Lower leg skin (tissue), 3 donors: ENCODE data around the gene SAMD10.

Experiments used
- POLR2A ChIP-seq, 2 donors: fragments of 450-650 bp; IDR thresholded peaks; one replicate each; pipeline ENCODE4 v1.6.1; 2016 to 2017; ENCODE audit warnings: antibody characterized with exemption in 2 of 2, mild to moderate bottlenecking in 1 of 2, moderate library complexity in 1 of 2
- TF ChIP-seq, protein P1 (sequence below), 3 donors: fragments of 450-650 bp; IDR thresholded peaks; one replicate each; pipeline ENCODE4 v1.5.1; 2016; ENCODE audit warnings: antibody characterized with exemption in 3 of 3, mild to moderate bottlenecking in 3 of 3, moderate library complexity in 2 of 3

GRCh38 chr20:63942250-63942951 lies 37.0 kb downstream of the SAMD10 start:
- no peak for TF ChIP-seq POLR2A (IDR thresholded peaks at IDR 0.05)
- TF ChIP-seq, protein P1, sequence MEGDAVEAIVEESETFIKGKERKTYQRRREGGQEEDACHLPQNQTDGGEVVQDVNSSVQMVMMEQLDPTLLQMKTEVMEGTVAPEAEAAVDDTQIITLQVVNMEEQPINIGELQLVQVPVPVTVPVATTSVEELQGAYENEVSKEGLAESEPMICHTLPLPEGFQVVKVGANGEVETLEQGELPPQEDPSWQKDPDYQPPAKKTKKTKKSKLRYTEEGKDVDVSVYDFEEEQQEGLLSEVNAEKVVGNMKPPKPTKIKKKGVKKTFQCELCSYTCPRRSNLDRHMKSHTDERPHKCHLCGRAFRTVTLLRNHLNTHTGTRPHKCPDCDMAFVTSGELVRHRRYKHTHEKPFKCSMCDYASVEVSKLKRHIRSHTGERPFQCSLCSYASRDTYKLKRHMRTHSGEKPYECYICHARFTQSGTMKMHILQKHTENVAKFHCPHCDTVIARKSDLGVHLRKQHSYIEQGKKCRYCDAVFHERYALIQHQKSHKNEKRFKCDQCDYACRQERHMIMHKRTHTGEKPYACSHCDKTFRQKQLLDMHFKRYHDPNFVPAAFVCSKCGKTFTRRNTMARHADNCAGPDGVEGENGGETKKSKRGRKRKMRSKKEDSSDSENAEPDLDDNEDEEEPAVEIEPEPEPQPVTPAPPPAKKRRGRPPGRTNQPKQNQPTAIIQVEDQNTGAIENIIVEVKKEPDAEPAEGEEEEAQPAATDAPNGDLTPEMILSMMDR (IDR thresholded peaks at IDR 0.05), result no peak
